HEK293T (cell line): ENCODE measurements around the gene SRGAP1.

Experiments used
- ARNT ChIP-seq: fragments of 450-650 bp; IDR thresholded peaks from 2 replicates; pipeline ENCODE4 v1.6.1; 2017; ENCODE audit warnings: mild to moderate bottlenecking
- FOXK2 ChIP-seq: fragments of 450-650 bp; IDR thresholded peaks from 2 replicates; pipeline ENCODE4 v1.6.1; 2016; ENCODE audit warnings: mild to moderate bottlenecking

- TF ChIP-seq FOXK2 = no peak
- TF ChIP-seq ARNT = no peak
These were observed 283.9 kb downstream of the SRGAP1 start for GRCh38 chr12:64128366-64128765.
